ENCODE measurements around the gene KIAA0930. TPM values are rescaled to one million over a fixed set of nuclear protein-coding genes. Genes with fewer than 3 reads are reported as not detected.

Gene KIAA0930
- total and polyA plus RNA-seq, 2 donors (not counting 1 experiment from before 2014, with no cell fraction given): 27.0 to 46.8 TPM

DNA sequence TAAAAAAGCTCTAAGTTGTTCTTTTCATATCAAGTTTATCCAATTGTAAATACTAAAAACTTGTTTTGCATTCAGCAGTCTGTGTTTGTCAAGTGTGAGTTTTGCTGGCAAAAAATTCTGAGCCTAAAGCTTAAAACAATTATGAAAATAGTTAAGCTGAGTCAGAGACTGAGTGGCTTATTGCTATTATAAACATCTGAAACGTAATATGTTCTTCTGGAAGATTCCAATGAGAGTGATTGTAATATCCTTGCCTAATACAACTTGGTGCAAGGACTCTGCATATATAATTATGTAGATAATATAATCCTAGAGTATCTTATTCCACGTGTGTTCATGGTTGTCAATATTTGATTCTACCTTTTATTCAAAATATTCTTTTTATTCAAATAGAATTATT lies 91.0 kb downstream of the KIAA0930 start:
- H2AFZ ChIP-seq (ENCODE audit: insufficient read depth, low read depth, low read length, poor library complexity, severe bottlenecking): no peak overlapping the region
- no peak overlapping the region for H3K4me3 Mint-ChIP-seq
- no peak overlapping the region for H3K27ac Mint-ChIP-seq

DNA sequence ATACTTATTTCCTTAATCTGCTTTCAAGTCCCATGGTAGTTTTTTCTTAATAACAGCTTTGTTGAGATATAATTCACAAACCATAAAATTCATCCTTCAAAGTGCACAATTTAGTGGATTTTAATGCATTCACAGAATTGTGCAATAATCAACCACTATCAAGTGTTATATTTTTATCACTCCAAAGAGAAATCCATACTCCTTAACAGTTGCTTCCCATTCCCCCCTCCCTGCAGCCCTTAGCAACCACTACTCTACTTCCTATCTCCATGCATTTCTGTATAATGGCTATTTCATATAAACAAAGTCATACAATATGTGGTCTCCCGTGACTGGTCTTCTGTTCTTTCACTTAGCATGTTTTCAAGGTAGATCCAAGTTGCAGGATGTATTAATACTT lies 95.8 kb downstream of the KIAA0930 start:
- Mint-ChIP-seq H3K4me1 (no peaks in the 10 kb centered on the region), H3K4me3 (no peak overlapping the region), H3K27ac (no peak overlapping the region), H3K9me3 (ENCODE audit: insufficient read depth) (no peaks in the 10 kb centered on the region), H3K27me3 (no peaks in the 10 kb centered on the region)
- POLR2A ChIA-PET: no interaction called here
- Histone ChIP-seq H3K27me3 (replicated peaks in 1 of 4; ENCODE audit: control extremely low read depth in 1 of 4, control insufficient read depth in 3 of 4, insufficient read depth in 4 of 4, low read length in 3 of 4) (no peaks in the 10 kb centered on the region), H3K4me1 (ENCODE audit: control insufficient read depth in 2 of 2, insufficient read depth in 2 of 2, low read length in 2 of 2) (no peaks in the 10 kb centered on the region), H4K20me1 (ENCODE audit: control insufficient read depth, insufficient read depth, low read length, poor library complexity, severe bottlenecking) (no peaks in the 10 kb centered on the region), H3K9me3 (ENCODE audit: control extremely low read depth in 1 of 3, control insufficient read depth in 2 of 3, insufficient read depth in 1 of 3, low read length in 2 of 3) (peaks cover 0 to 11% (median 8%) of the 10 kb centered on the region in 3 donors), H3K27ac (ENCODE audit: low read length in 2 of 2) (no peak overlapping the region), H3K9ac (ENCODE audit: low read length) (no peak overlapping the region), H3K4me2 (replicated peaks; ENCODE audit: low read depth, low read length, poor library complexity, severe bottlenecking) (no peak overlapping the region), H3K4me3 (ENCODE audit: control extremely low read depth in 1 of 5, extremely low read depth in 1 of 5, insufficient read depth in 1 of 5, low read depth in 2 of 5, low read length in 4 of 5) (no peak overlapping the region), H3K79me2 (ENCODE audit: control insufficient read depth, insufficient read depth, low read length) (no peaks in the 10 kb centered on the region), H3K36me3 (replicated peaks in 1 of 2; ENCODE audit: control extremely low read depth in 1 of 2, control insufficient read depth in 1 of 2, extremely low read depth in 1 of 2, insufficient read depth in 2 of 2, low read length in 1 of 2) (no peaks in the 10 kb centered on the region), H2AFZ (ENCODE audit: insufficient read depth, low read depth, low read length, poor library complexity, severe bottlenecking) (no peak overlapping the region)
- intact Hi-C loops (cut with micrococcal nuclease): no loop called here
- ATAC-seq (ENCODE audit: low read depth): no peak
- no CpG with 5 or more reads among the region's 1 CpG for WGBS (ENCODE audit: insufficient coverage)
- no peak for DNase-seq
- CTCF ChIA-PET: no interaction called here
- TF ChIP-seq, protein P1, sequence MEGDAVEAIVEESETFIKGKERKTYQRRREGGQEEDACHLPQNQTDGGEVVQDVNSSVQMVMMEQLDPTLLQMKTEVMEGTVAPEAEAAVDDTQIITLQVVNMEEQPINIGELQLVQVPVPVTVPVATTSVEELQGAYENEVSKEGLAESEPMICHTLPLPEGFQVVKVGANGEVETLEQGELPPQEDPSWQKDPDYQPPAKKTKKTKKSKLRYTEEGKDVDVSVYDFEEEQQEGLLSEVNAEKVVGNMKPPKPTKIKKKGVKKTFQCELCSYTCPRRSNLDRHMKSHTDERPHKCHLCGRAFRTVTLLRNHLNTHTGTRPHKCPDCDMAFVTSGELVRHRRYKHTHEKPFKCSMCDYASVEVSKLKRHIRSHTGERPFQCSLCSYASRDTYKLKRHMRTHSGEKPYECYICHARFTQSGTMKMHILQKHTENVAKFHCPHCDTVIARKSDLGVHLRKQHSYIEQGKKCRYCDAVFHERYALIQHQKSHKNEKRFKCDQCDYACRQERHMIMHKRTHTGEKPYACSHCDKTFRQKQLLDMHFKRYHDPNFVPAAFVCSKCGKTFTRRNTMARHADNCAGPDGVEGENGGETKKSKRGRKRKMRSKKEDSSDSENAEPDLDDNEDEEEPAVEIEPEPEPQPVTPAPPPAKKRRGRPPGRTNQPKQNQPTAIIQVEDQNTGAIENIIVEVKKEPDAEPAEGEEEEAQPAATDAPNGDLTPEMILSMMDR (IDR thresholded peaks at IDR 0.05): no peak
- no peak for TF ChIP-seq EZH2 (IDR thresholded peaks at IDR 0.05; ENCODE audit: borderline replicate concordance, insufficient read depth, low read depth, low read length, poor library complexity, severe bottlenecking)

More for the DNA sequence above, 91.0 kb downstream of the KIAA0930 start:
- no peak overlapping the region for H3K27ac ChIP-seq (ENCODE audit: low read length in 2 of 2)
- H3K27me3 Mint-ChIP-seq: no peaks in the 10 kb centered on the region
- CTCF ChIA-PET: no interaction called here
- DNase-seq (no peak), ATAC-seq (ENCODE audit: low read depth) (no peak)
- H3K79me2 ChIP-seq (ENCODE audit: control insufficient read depth, insufficient read depth, low read length): no peaks in the 10 kb centered on the region
- H3K9me3 ChIP-seq (ENCODE audit: control extremely low read depth in 1 of 3, control insufficient read depth in 2 of 3, insufficient read depth in 1 of 3, low read length in 2 of 3): no peaks in the 10 kb centered on the region
- H3K27me3 ChIP-seq (replicated peaks in 1 of 4; ENCODE audit: control extremely low read depth in 1 of 4, control insufficient read depth in 3 of 4, insufficient read depth in 4 of 4, low read length in 3 of 4): no peaks in the 10 kb centered on the region
- H4K20me1 ChIP-seq (ENCODE audit: control insufficient read depth, insufficient read depth, low read length, poor library complexity, severe bottlenecking): no peaks in the 10 kb centered on the region
- H3K4me3 ChIP-seq (ENCODE audit: control extremely low read depth in 1 of 5, extremely low read depth in 1 of 5, insufficient read depth in 1 of 5, low read depth in 2 of 5, low read length in 4 of 5): no peak overlapping the region
- H3K4me1 Mint-ChIP-seq: no peaks in the 10 kb centered on the region
- H3K9ac ChIP-seq (ENCODE audit: low read length): no peak overlapping the region
- no peak overlapping the region for H3K4me2 ChIP-seq (replicated peaks; ENCODE audit: low read depth, low read length, poor library complexity, severe bottlenecking)
- intact Hi-C loops (cut with micrococcal nuclease): no loop called here
- H3K9me3 Mint-ChIP-seq (ENCODE audit: insufficient read depth): no peaks in the 10 kb centered on the region
- H3K36me3 ChIP-seq (replicated peaks in 1 of 2; ENCODE audit: control extremely low read depth in 1 of 2, control insufficient read depth in 1 of 2, extremely low read depth in 1 of 2, insufficient read depth in 2 of 2, low read length in 1 of 2): no peaks in the 10 kb centered on the region
- no CpG with 5 or more reads among the region's 2 CpGs for WGBS (ENCODE audit: insufficient coverage)
- POLR2A ChIA-PET: no interaction called here
- no peaks in the 10 kb centered on the region for H3K4me1 ChIP-seq (ENCODE audit: control insufficient read depth in 2 of 2, insufficient read depth in 2 of 2, low read length in 2 of 2)
- TF ChIP-seq, protein P1 (IDR thresholded peaks at IDR 0.05): no peak
- no peak for TF ChIP-seq EZH2 (IDR thresholded peaks at IDR 0.05; ENCODE audit: borderline replicate concordance, insufficient read depth, low read depth, low read length, poor library complexity, severe bottlenecking)

Measured in B cell (primary cell).